Measurements from ENCODE around the gene ARID4B. TPM values are rescaled to one million over a fixed set of nuclear protein-coding genes. Genes with fewer than 3 reads are reported as not detected.

Gene ARID4B
- total RNA-seq, 1 experiment from 2014 or later: 56.6 TPM

GRCh38 chr1:235279694-235280093, 48.3 kb downstream of the ARID4B start:
- CTCF ChIA-PET: no interaction called here
- no peak for TF ChIP-seq CTCF (IDR thresholded peaks at IDR 0.05; ENCODE audit: unreplicated experiment)
- no peaks in the 10 kb centered on the region for H3K9me3 Mint-ChIP-seq (ENCODE audit: low read depth, unreplicated experiment)
- DNase-seq: no peak
- H3K27me3 Mint-ChIP-seq (ENCODE audit: unreplicated experiment): no peaks in the 10 kb centered on the region
- H3K4me1 Mint-ChIP-seq (ENCODE audit: low read depth, unreplicated experiment): peaks cover 20% of the 10 kb centered on the region
- intact Hi-C loops (cut with micrococcal nuclease; ENCODE audit: unreplicated experiment): loop anchor here (2.0 kb wide), 1 partner anchor 17 kb away; no protein-coding TSS in a partner anchor
- H3K36me3 Mint-ChIP-seq (ENCODE audit: insufficient read depth, unreplicated experiment): no peaks in the 10 kb centered on the region
- no peak overlapping the region for H3K27ac Mint-ChIP-seq (ENCODE audit: unreplicated experiment)
- H3K4me3 Mint-ChIP-seq (ENCODE audit: low read depth, unreplicated experiment): no peak overlapping the region
- no TSS peak for BruUV-seq (replicated peaks)

- Mint-ChIP-seq H3K9me3 (ENCODE audit: low read depth, unreplicated experiment) (no peaks in the 10 kb centered on the region), H3K27me3 (ENCODE audit: unreplicated experiment) (no peaks in the 10 kb centered on the region), H3K4me3 (ENCODE audit: low read depth, unreplicated experiment) (no peak overlapping the region), H3K27ac (ENCODE audit: unreplicated experiment) (no peak overlapping the region), H3K4me1 (ENCODE audit: low read depth, unreplicated experiment) (peaks cover 20% of the 10 kb centered on the region), H3K36me3 (ENCODE audit: insufficient read depth, unreplicated experiment) (no peaks in the 10 kb centered on the region)
- intact Hi-C loops (cut with micrococcal nuclease; ENCODE audit: unreplicated experiment): no loop called here
- no peak for DNase-seq
- CTCF ChIA-PET: no interaction called here
- TF ChIP-seq CTCF (IDR thresholded peaks at IDR 0.05; ENCODE audit: unreplicated experiment): no peak
- no TSS peak for BruUV-seq (replicated peaks)
These were observed 49.1 kb downstream of the ARID4B start for GRCh38 chr1:235278915-235279292.

GRCh38 chr1:235278233-235278914, 49.6 kb downstream of the ARID4B start:
- BruUV-seq (replicated peaks): no TSS peak

GRCh38 chr1:235277709-235278108, 50.3 kb downstream of the ARID4B start:
- intact Hi-C loops (cut with micrococcal nuclease; ENCODE audit: unreplicated experiment): no loop called here
- CTCF ChIA-PET: no interaction called here
- H3K36me3 Mint-ChIP-seq (ENCODE audit: insufficient read depth, unreplicated experiment): no peaks in the 10 kb centered on the region
- H3K9me3 Mint-ChIP-seq (ENCODE audit: low read depth, unreplicated experiment): no peaks in the 10 kb centered on the region
- peaks cover 20% of the 10 kb centered on the region for H3K4me1 Mint-ChIP-seq (ENCODE audit: low read depth, unreplicated experiment)
- no peak for TF ChIP-seq CTCF (IDR thresholded peaks at IDR 0.05; ENCODE audit: unreplicated experiment)
- no peaks in the 10 kb centered on the region for H3K27me3 Mint-ChIP-seq (ENCODE audit: unreplicated experiment)
- DNase-seq: no peak
- no peak overlapping the region for H3K4me3 Mint-ChIP-seq (ENCODE audit: low read depth, unreplicated experiment)
- H3K27ac Mint-ChIP-seq (ENCODE audit: unreplicated experiment): no peak overlapping the region
- BruUV-seq (replicated peaks): no TSS peak

More at GRCh38 chr1:235278233-235278914, 49.6 kb downstream of the ARID4B start:
- TF ChIP-seq CTCF (IDR thresholded peaks at IDR 0.05; ENCODE audit: unreplicated experiment): no peak
- no peak overlapping the region for H3K27ac Mint-ChIP-seq (ENCODE audit: unreplicated experiment)
- no peak for DNase-seq
- H3K4me1 Mint-ChIP-seq (ENCODE audit: low read depth, unreplicated experiment): peaks cover 20% of the 10 kb centered on the region
- H3K36me3 Mint-ChIP-seq (ENCODE audit: insufficient read depth, unreplicated experiment): no peaks in the 10 kb centered on the region
- intact Hi-C loops (cut with micrococcal nuclease; ENCODE audit: unreplicated experiment): no loop called here
- no peaks in the 10 kb centered on the region for H3K27me3 Mint-ChIP-seq (ENCODE audit: unreplicated experiment)
- H3K9me3 Mint-ChIP-seq (ENCODE audit: low read depth, unreplicated experiment): no peaks in the 10 kb centered on the region
- no peak overlapping the region for H3K4me3 Mint-ChIP-seq (ENCODE audit: low read depth, unreplicated experiment)
- CTCF ChIA-PET: no interaction called here
